Measurements from ENCODE around the gene DNAH6.

DNA sequence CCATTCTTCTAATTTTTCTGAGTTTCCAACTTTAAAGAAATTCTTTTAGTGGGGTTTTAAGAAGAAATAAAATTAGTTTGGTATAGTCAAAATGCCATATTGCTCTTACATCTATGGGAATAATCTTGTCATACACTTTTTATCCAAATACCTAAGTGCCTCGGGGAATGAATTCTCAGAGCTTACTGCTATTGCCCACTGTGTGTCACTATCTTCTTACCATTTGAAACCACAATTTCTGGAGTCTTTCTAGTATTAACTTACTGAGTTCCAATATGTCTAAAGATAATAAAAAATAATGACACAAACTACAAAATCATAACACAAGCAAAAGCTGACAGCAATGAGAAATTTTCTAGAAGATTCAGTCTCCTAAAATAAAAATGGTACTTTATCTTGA lies 23.7 kb upstream of the DNAH6 start:
- TF ChIP-seq, protein P1, sequence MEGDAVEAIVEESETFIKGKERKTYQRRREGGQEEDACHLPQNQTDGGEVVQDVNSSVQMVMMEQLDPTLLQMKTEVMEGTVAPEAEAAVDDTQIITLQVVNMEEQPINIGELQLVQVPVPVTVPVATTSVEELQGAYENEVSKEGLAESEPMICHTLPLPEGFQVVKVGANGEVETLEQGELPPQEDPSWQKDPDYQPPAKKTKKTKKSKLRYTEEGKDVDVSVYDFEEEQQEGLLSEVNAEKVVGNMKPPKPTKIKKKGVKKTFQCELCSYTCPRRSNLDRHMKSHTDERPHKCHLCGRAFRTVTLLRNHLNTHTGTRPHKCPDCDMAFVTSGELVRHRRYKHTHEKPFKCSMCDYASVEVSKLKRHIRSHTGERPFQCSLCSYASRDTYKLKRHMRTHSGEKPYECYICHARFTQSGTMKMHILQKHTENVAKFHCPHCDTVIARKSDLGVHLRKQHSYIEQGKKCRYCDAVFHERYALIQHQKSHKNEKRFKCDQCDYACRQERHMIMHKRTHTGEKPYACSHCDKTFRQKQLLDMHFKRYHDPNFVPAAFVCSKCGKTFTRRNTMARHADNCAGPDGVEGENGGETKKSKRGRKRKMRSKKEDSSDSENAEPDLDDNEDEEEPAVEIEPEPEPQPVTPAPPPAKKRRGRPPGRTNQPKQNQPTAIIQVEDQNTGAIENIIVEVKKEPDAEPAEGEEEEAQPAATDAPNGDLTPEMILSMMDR (IDR thresholded peaks at IDR 0.05; ENCODE audit: low read depth, low read length): peak; percentile 47
- TF ChIP-seq EZH2phosphoT487 (IDR thresholded peaks at IDR 0.05; ENCODE audit: low read depth): no peak

All from OCI-LY3 (cell line).